H1 (cell line): ENCODE results near the gene PRRT4. TPM values are rescaled to one million over a fixed set of nuclear protein-coding genes. Genes with fewer than 3 reads are reported as not detected.
A peak's percentile ranks its signal among the peaks of the same experiment; 100 is the strongest.

ENCODE experiments used
- FOSL1 ChIP-seq: IDR thresholded peaks from 2 replicates; pipeline ENCODE4 v1.6.1; 2011; ENCODE audit warnings: mild to moderate bottlenecking, low read depth, low read length, moderate library complexity; ENCODE audit not compliant: insufficient read depth
- NANOG ChIP-seq: IDR thresholded peaks from 2 replicates; pipeline ENCODE4 v1.6.1; 2011; ENCODE audit warnings: low read length, low read depth, mild to moderate bottlenecking, inconsistent platforms; ENCODE audit not compliant: insufficient read depth, poor library complexity, severe bottlenecking
- POLR2A ChIP-seq, 2 experiments: IDR thresholded peaks; 1 replicate in 1 of 2; 2 replicates in 1 of 2; pipeline ENCODE4 v1.6.1; 2011; ENCODE audit warnings: low read depth in 2 of 2, low read length in 2 of 2, mild to moderate bottlenecking in 2 of 2; ENCODE audit errors: control extremely low read depth in 1 of 2
- RAD21 ChIP-seq, 2 experiments: IDR thresholded peaks in 1 of 2; conservative IDR thresholded peaks in 1 of 2; 2 replicates each; pipeline ENCODE4 v1.6.1; 2011; ENCODE audit warnings: low read depth in 2 of 2, low read length in 2 of 2, improper control_type of control experiment in 1 of 2, inconsistent platforms in 1 of 2, mild to moderate bottlenecking in 1 of 2, moderate library complexity in 1 of 2
- SIRT6 ChIP-seq: IDR thresholded peaks from one replicate; pipeline ENCODE4 v1.7.1; 2012; ENCODE audit warnings: low read length, inconsistent platforms
- TAF7 ChIP-seq: optimal IDR thresholded peaks from 2 replicates; pipeline ENCODE3; 2011; ENCODE audit warnings: low read depth, mild to moderate bottlenecking, inconsistent platforms, low read length, moderate library complexity, borderline replicate concordance
- polyA plus RNA-seq, 7 experiments: library from polyadenylated mRNA; depleted of rRNA in 3 of 7; stranded (reverse) in 5 of 7; unstranded in 2 of 7; fragments of >200 nt in 5 of 7; fragments of 200-250 nt in 2 of 7; gene quantifications; 1 replicate in 5 of 7; 2 replicates in 1 of 7; 4 replicates in 1 of 7; pipeline versions ENCODE4 v1.2.1 to v1.2.3, GENCODE V29; 2011 to 2013; ENCODE audit warnings: missing spikeins in 2 of 7, mixed read lengths in 2 of 7
- total RNA-seq: library from RNA; stranded (reverse); fragmentation: NEBNext Ultra II Directional; extraction: Animal tissue kit (Norgen Biotek cat#: 25700); gene quantifications from 2 replicates; pipeline ENCODE4 v1.2.1, GENCODE V29; 2021

Gene PRRT4
- total and polyA plus RNA-seq, 2 of the 8 experiments (the other 6 are each of a cell fraction or from before 2014, with no cell fraction given): 0.34 to 1.0 TPM

DNA sequence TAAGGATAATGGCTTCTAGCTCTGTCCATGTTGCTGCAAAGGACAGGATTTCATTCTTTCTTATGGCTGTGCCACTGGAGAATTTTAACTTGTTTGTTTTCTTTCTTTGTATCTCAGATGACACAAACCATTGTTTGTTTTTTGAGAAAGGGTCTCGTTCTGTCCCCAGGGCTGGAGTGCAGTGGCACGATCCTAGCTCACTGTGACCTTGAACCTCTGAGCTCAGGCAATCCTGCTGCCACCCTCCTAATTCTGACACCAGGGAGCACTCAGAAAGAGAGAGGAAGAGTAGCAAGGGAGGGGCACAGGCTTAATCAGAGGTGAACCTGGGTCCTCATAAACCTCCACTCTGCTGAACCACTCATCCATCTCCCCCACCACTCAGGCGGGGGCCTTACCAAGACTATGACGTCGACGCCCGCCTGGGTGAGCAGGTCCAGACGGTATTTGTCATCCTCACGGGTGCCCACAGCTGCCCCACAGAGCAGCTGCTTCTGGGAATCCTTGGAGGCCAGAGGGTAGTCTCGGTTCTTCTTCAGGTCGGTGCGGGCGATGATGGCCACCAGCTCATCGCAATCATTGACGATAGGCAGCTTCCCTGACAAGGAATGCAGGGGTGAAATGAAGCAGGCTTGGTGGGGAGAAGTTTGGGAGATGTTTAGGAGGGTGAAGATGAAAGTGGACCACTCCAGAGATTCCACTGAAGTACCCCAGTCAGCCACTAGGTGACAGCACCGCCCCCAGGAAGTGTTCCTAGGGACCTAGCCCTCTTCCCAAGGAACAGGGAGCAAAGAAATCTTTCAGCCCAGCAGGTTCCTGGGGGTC is 36.7 kb upstream of the PRRT4 start (continued):
- no peak for TF ChIP-seq FOSL1
- TF ChIP-seq POLR2A (IDR thresholded peaks at IDR 0.05; ENCODE audit: control extremely low read depth in 1 of 2, low read depth in 2 of 2, low read length in 2 of 2): no peak
- TF ChIP-seq SIRT6: no peak
- TF ChIP-seq NANOG: no peak
- TF ChIP-seq TAF7: no peak
- TF ChIP-seq RAD21 (IDR thresholded peaks at IDR 0.05 in 1 of 2, conservative IDR thresholded peaks at IDR 0.05 in 1 of 2; ENCODE audit: low read depth in 2 of 2, low read length in 2 of 2): peak; percentile 83 to 86
- TF ChIP-seq, all 59 proteins: peak for 3
